MM.1S (cell line): ENCODE results near the gene KMT5C.

Experiments used
- EZH2 ChIP-seq: fragments of 300-600 bp; sonication (generic); optimal IDR thresholded peaks from 2 replicates; pipeline ENCODE3; 2017; ENCODE audit warnings: low read depth, mild to moderate bottlenecking, antibody characterized with exemption, low read length, mixed read lengths
- TF ChIP-seq, protein P1 (sequence below): fragments of 300-600 bp; sonication (generic); IDR thresholded peaks from 2 replicates; pipeline ENCODE4 v1.5.1; 2016; ENCODE audit warnings: antibody characterized with exemption, low read length, mixed read lengths

DNA sequence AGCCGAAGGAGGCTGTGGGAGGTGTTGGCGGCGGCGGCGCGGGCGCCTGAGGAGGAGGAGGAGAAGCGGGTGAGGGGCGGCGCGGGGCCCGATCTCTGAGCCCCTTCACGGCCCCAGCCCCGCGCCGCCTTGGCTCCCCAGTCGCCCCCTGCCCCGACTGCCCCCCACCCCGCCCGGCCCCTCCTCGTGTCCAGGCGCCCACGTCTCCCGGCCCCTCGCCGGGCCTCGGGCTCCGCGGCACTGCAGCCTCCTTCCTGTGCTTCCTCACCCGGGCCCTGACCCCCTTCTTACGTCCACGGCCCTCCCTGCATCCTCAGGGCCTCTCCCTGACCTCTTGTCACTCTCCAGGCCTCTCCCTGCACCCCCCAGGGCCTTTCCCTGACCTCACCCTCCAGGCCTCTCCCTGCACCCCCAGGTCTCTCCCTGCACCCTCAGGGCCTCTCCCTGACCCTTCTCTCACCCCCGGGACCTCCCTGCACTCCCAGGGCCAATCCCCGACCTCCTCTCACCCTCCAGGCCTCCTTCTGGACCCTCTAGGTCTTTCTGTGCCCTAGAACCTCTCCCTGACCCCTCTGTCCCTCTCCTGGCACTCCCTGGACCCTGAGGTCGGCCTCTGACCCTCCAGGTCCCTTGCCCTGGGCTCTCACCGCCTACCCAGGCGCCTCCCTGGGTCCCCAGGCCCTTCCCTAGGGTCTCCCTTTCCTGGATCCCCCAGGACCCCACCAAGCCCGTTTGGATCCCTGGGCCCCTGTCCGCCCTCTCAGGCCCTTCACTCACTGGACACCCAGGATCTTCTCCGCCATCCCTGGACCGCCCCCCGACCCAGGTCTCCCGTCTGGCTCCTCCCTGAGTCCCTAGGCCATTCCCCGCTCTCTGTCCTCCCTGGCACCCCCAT, 460 bp downstream of the KMT5C start:
- TF ChIP-seq, protein P1, sequence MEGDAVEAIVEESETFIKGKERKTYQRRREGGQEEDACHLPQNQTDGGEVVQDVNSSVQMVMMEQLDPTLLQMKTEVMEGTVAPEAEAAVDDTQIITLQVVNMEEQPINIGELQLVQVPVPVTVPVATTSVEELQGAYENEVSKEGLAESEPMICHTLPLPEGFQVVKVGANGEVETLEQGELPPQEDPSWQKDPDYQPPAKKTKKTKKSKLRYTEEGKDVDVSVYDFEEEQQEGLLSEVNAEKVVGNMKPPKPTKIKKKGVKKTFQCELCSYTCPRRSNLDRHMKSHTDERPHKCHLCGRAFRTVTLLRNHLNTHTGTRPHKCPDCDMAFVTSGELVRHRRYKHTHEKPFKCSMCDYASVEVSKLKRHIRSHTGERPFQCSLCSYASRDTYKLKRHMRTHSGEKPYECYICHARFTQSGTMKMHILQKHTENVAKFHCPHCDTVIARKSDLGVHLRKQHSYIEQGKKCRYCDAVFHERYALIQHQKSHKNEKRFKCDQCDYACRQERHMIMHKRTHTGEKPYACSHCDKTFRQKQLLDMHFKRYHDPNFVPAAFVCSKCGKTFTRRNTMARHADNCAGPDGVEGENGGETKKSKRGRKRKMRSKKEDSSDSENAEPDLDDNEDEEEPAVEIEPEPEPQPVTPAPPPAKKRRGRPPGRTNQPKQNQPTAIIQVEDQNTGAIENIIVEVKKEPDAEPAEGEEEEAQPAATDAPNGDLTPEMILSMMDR, result no peak
- TF ChIP-seq EZH2, result no peak
